Forelimb muscle (tissue), 1 donor: ENCODE data around the gene TMEM186. TPM values are rescaled to one million over a fixed set of nuclear protein-coding genes. Genes with fewer than 3 reads are reported as not detected.
"Not testable (repeated sequence)": the region's sequence is repeated elsewhere in the genome, so short reads cannot be mapped to it uniquely, and the experiment has no call there.

Experiments used
- DNase-seq: peaks from one replicate; pipeline ENCODE4 v3.0.0-alpha.2; 2013; ENCODE audit warnings: low read depth
- polyA plus RNA-seq: library from polyadenylated mRNA; unstranded; fragments of 120-200 nt; gene quantifications from one replicate; pipeline ENCODE4 v1.2.1, GENCODE V29; 2013; ENCODE audit not compliant: insufficient read length

Gene TMEM186
- polyA plus RNA-seq, 1 donor = 10.5 TPM

- no peak for DNase-seq
These were observed 23.2 kb downstream of the TMEM186 start for GRCh38 chr16:8774208-8774607.

GRCh38 chr16:8773537-8773936 is 23.9 kb downstream of the TMEM186 start:
- DNase-seq = no peak

GRCh38 chr16:8768692-8769091 is 28.7 kb downstream of the TMEM186 start:
- no peak for DNase-seq

- DNase-seq = no peak
These were observed 29.2 kb downstream of the TMEM186 start for GRCh38 chr16:8768283-8768682.

- no peak for DNase-seq
These were observed 30.3 kb downstream of the TMEM186 start for GRCh38 chr16:8767176-8767575.

GRCh38 chr16:8764525-8765250 is 32.8 kb downstream of the TMEM186 start:
- no peak for DNase-seq

GRCh38 chr16:8763899-8764298 is 33.5 kb downstream of the TMEM186 start:
- DNase-seq = no peak

GRCh38 chr16:8763083-8763482 is 34.4 kb downstream of the TMEM186 start:
- no peak for DNase-seq

- no peak for DNase-seq
These were observed 35.2 kb downstream of the TMEM186 start for GRCh38 chr16:8762254-8762653.

- no peak for DNase-seq
These were observed 36.4 kb downstream of the TMEM186 start for GRCh38 chr16:8761078-8761477.

- DNase-seq = no peak
These were observed 37.4 kb downstream of the TMEM186 start for GRCh38 chr16:8760021-8760420.

- DNase-seq = no peak
These were observed 39.4 kb downstream of the TMEM186 start for GRCh38 chr16:8758022-8758421.

GRCh38 chr16:8756755-8757154 is 40.7 kb downstream of the TMEM186 start:
- no peak for DNase-seq

GRCh38 chr16:8753416-8754054 is 43.9 kb downstream of the TMEM186 start:
- DNase-seq = no peak

- no peak for DNase-seq
These were observed 44.7 kb downstream of the TMEM186 start for GRCh38 chr16:8752706-8753105.

- DNase-seq = no peak
These were observed 45.7 kb downstream of the TMEM186 start for GRCh38 chr16:8751481-8752311.

- not testable (repeated sequence) for DNase-seq
These were observed 48.5 kb downstream of the TMEM186 start for GRCh38 chr16:8748944-8749343.

Other genes starting within 250 kb of the TMEM186 start
- gene TMEM114, start 207.1 kb downstream of the TMEM186 start, polyA plus RNA-seq = not detected
- 22.1 TPM for gene METTL22, start 175.9 kb downstream of the TMEM186 start, polyA plus RNA-seq
- 17.7 TPM for gene ABAT, start 123.0 kb downstream of the TMEM186 start, polyA plus RNA-seq
- 17.1 TPM for gene PMM2, start 200 bp upstream of the TMEM186 start, polyA plus RNA-seq
- gene CARHSP1, start 71.4 kb upstream of the TMEM186 start, polyA plus RNA-seq = 100 TPM
- not detected for gene LITAFD, start 84.7 kb upstream of the TMEM186 start, polyA plus RNA-seq
- gene USP7, start 166.3 kb upstream of the TMEM186 start, polyA plus RNA-seq = 61.9 TPM